K562 treated with DMSO at 1 percent for 48 hours (cell line): ENCODE data around the gene FAM98B. TPM values are rescaled to one million over a fixed set of nuclear protein-coding genes. Genes with fewer than 3 reads are reported as not detected.

Experiments
- total RNA-seq: library from RNA; unstranded; fragments of 300-600 nt; gene quantifications from 2 replicates; pipeline ENCODE4 v1.2.3, GENCODE V29; 2022; ENCODE audit warnings: low replicate concordance; ENCODE audit errors: extremely low read depth

Gene FAM98B
- not detected in 2 replicates for total RNA-seq

GRCh38 chr15:38453971-38454695 lies at the start of gene FAM98B:
Gene FAM98B, plus strand, starts transcription at chr15:38454127. Its CDS starts 35 bp downstream, at chr15:38454162.

Other genes starting within 250 kb of the FAM98B start
- not detected in 2 replicates for gene SPRED1, start 201.3 kb upstream of the FAM98B start, total RNA-seq
- gene RASGRP1, start 110.7 kb downstream of the FAM98B start, total RNA-seq: not detected in 2 replicates